Stimulated activated CD4-positive, alpha-beta T cell treated with anti-CD3 and anti-CD28 coated beads, Interleukin-4, amount 100 ng/mL, for 24 hours (primary cell): ENCODE data around the gene SNAI3.

Experiments
- DNase-seq: peaks from one replicate; pipeline ENCODE4 v3.0.0-alpha.2; 2020

Gene SNAI3

GRCh38 chr16:88721236-88721635 lies 34.9 kb upstream of the SNAI3 start:
- DNase-seq = no peak

- no peak for DNase-seq
These were observed 34.2 kb upstream of the SNAI3 start for GRCh38 chr16:88720396-88720970.

DNA sequence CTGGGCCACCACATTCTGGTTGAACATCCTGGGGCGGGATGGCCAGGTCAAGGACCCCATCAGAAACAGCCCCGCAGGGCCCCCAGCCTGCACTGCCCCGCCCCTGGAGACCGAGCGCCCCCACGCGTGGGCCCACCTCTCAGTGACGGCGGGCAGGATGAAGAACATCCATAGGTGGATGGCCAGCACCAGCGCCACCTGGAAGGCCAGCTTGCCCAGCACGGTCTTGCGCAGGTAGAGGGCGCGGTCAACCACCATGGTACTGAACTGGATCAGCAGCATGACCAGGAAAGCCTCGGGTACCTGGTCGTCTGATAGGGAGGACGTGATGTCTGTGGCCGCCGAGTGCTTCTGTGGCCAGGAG lies 33.6 kb upstream of the SNAI3 start:
- DNase-seq = no peak

GRCh38 chr16:88719267-88719932 lies 33.1 kb upstream of the SNAI3 start:
- DNase-seq = no peak

DNA sequence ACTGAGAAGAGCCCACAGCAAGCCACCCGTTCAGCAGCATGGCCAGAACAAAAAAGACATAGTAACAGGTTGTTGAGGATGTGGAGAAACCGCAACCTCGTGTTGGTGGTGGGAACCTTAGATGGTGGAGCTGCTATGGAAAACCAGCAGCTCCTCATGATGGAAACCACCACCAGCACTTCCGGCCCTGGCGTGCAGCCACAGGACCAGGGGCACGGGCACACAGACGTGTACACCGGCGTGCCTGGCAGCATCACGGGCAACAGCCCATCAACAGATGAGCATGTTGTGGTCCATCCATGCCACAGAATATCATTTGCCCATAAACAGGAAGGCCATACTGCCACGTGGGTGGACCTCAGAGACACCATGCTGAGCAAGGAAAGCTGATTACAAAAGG lies 31.9 kb upstream of the SNAI3 start:
- DNase-seq = no peak

DNA sequence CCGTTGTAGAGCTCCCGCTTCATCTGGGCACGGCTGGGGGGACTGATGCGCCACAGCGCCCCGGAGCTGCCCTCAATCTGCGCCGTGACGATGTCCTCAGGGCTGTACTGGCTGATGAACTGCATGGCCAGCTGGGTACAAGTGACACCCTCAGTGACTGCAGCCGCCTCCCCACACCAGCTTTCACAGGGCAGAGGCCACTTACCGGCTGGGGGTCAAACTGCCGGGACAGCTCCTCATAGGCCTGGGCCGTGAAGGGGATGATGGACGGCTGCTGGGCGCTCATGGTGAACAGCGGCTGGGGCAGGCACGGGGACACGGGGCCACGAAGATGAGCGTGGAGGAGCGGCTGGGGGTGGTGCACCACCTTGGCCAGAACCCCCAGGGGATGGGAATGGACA lies 30.3 kb upstream of the SNAI3 start:
- DNase-seq = no peak

- DNase-seq = no peak
These were observed 29.9 kb upstream of the SNAI3 start for GRCh38 chr16:88716201-88716600.

GRCh38 chr16:88715312-88716190 lies 29.2 kb upstream of the SNAI3 start:
- no peak for DNase-seq

DNA sequence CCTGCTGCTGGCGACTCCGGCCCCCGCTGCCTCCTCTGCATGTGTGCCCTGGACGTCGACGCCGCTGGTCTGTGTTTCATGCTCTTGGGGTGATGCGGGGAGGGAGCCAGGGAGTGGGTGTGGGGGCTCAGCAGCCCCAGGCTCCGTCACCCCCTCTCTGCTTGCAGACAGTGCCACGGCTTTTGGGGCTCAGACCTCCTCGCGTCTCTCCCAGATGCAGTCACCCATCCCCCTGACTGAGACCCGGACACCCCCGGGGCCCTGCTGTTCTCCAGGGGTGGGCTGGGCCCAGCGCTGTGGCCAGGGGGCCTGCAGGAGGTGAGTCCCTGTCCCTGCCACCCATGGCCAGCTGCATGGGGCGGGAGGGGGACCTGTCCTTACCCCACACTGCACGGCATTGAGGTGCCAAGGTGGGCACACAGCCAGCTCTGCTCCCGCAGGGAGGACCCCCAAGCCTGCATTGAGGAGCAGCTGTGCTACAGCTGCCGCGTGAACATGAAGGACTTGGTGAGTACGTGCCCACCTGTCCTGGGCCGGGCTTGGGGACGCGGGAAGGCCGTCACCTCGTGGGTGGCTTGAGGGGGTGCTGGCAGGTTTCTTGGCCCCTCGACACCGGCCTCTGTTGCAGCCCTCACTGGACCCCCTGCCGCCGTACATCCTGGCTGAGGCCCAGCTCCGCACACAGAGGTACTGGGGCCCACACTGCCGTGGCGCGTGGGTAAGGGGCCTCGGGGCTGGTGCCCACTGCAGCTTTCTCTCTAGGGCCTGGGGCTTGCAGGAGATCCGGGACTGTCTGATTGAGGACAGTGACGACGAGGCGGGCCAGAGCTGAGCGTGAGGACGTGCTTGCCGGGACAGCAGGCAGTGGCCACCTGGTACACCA lies 28.4 kb upstream of the SNAI3 start:
- DNase-seq = no peak

DNA sequence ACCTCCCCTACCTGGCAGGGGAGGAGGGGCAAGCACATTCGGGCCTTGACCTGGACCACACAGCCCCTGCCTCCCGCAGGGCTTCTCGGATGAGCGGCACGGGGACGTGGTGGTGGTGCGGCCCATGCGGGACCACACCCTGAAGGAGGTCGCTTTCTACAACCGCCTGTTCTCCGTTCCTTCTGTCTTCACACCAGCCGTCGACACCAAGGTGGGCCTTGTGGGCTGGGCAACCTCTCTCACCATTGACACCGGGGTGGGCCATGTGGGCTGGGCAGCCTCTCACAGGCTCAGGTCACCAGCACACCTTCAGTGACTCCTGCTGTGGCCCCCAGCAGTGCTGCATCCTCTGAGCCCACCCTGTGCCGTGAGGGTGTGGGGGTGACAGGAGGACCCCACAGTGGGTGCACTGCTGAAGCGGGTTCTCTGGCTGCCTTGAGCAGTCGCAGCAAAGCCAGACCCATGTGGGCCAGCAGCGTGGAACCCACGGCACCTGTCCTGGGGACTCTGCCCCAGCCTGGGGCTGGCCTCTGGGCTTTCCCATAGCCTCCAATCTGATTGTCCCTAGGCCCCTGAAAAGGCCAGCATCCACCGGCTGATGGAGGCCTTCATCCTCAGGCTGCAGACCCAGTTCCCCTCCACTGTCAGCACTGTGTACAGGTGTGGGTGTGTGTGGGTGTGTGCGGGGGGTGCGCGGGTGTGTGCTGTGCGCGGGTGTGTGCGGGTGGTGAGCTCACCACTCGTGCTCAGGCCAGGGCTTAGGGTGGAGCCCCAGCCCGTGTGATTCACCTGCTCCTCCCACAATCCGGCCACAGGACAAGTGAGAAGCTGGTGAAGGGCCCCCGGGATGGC lies 27.5 kb upstream of the SNAI3 start:
- no peak for DNase-seq

DNA sequence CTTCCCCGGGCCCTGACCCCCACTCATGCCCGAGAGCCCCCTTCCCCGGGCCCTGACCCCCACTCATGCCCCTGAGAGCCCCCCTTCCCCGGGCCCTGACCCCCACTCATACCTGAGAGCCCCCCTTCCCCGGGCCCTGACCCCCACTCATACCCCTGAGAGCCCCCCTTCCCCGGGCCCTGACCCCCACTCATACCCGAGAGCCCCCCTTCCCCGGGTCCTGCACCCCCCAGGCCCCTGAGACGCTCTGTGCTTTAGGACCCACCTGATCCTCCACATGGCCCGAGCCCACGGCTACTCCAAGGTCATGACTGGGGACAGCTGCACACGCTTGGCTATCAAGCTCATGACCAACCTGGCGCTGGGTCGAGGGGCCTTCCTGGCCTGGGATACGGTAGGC lies 26.7 kb upstream of the SNAI3 start:
- no peak for DNase-seq

DNA sequence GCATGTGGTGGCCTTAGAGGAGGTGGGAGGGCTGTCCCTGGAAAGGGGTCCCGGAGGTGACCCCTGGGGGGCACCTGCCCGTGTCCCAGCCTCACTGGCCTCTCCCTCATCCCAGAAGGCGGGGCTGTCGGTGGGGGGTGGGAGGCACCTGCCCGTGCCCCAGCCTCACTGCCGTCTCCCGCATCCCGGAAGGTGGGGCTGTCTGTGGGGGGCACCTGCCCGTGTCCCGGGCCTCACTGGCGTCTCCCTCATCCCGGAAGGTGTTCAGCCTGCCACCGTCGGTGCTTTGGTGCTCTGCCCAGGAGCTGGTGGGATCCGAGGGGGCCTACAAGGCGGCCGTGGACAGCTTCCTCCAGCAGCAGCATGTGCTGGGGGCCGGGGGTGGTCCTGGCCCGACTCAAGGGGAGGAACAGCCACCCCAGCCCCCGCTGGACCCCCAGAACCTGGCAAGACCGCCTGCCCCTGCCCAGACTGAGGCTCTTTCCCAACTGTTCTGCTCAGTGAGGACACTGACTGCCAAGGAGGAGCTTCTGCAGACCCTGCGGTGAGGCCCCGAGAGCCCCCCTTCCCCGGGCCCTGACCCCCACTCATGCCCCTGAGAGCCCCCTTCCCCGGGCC lies 26.2 kb upstream of the SNAI3 start:
- DNase-seq = no peak

DNA sequence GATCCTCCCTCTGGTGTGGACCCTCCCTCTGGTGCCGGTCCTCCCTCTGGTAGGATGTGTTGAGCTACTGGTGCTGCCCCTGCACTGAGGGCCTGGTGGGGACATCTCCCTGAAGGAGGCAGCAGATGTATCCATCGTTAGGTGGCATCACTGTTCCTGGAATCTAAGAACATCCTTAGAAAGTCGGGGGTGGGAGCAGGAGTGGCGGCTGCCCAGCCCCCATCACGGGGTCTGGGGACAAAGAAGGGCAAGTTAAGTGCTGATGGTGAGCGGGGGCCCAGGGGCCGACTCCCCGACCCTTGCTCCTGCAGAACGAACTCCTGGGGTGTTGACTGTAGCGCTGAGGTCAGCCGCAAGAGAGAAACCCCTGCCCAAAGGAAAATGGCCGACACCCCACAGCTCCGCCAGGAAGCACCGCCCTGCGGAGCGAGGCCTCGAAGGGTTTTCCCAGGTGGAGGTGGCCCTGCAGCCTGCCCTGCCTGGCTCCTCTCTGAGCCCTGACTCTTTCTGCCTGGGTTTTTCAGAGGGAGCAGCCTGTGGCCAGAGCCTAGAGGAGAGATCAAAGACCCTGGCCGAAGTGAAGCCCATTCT lies 25.5 kb upstream of the SNAI3 start:
- no peak for DNase-seq

DNA sequence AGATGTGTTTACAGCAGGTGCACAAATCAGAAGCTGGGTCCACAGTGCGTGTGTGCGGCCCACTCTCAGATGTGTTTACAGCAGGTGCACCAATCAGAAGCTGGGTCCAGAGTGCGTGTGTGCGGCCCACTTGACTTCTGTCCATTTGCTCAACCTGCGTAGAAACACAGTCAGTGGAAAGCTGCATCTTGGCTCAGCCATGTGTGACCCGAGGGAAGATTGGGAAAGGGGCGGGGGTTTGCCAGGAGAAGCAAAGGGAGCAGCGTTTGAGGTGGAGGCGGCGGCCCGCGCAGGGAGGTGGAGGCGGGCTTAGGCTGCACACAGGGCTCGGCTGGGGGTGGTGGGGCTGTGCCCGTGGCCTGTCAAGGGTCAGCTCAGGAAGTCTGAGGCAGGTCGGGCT lies 24.2 kb upstream of the SNAI3 start:
- no peak for DNase-seq

GRCh38 chr16:88706965-88707826 lies 20.9 kb upstream of the SNAI3 start:
- DNase-seq = no peak

DNA sequence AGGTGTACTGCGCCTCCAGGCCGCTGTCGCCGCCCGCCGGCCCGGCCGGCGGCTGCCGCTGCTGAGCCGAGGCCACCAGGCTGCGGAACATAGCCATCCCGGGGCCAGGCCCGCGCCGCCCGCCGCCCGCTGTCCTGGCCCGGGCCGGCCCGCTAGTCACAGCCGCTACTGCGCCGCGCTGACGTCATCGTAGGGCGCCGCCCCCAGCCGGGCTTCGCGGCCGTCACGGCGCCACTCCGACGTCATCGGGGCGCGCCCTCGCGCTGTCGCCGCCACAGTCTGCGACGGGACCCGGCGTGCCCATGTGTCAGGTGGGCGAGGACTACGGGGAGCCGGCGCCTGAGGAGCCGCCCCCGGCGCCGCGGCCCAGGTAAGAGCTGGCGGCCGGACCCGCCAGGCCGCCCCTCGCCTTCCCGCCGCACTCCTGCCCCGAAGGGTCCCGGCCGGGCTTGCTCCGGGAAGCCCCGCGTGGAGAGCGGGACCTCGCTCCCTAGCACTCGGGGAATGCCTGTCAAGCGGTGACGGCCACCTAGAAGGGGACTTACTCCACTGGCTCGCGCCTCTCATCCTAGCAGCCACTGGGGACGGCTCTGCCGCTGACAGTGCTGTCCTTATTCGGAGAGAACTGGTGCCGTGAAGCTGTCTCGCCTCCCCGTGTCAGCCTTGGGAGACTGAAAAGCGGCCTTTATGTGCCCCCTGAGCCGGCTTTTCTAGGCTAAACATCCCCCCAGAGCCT lies 20.1 kb upstream of the SNAI3 start, which contains the start of the genes CTU2 and RNF166:
TSS of gene CTU2 (plus strand) at position 275 of the 736 bp plus-strand sequence. CDS start at position 303, 28 bp downstream.
TSS of gene RNF166 (minus strand) at position 180 of the 736 bp plus-strand sequence. CDS start at position 97, 83 bp downstream.
- DNase-seq = peak; percentile 92

DNA sequence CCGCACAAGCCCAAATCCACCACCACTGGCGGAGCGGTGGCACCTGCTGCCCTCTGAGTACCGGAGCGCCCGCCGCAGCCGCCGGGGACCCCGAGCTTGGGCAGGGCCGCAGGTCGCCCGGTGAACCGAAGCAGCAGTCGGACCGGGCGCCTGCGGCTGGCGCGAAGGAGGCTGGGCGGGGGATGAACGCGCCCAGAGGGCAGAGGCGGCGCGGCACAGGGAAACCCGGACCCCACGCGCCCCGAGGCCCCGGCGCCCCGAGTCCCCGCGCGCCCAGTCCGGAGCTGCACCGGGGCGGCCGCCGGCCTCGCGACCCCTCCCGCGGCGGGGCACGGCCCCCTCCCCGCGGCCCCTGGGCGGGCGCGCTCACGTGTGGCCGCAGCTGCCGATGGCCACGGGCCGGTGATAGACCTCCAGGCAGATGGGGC lies 19.5 kb upstream of the SNAI3 start:
- peak; percentile 17 for DNase-seq

GRCh38 chr16:88705076-88705684 lies 18.9 kb upstream of the SNAI3 start:
- peak; percentile 38 for DNase-seq
